ENCODE measurements around the gene NXPH4. TPM values are rescaled to one million over a fixed set of nuclear protein-coding genes. Genes with fewer than 3 reads are reported as not detected.

Gene NXPH4
- total RNA-seq, 1 experiment from 2014 or later, result 4.8 TPM

GRCh38 chr12:57230381-57231155, 14.0 kb downstream of the NXPH4 start:
- intact Hi-C loops (cut with micrococcal nuclease; ENCODE audit: unreplicated experiment), result no loop called here
- Histone ChIP-seq H3K4me3 (ENCODE audit: low read depth, low read length, poor library complexity, severe bottlenecking) (peak overlapping the region; percentile 91), H3K4me1 (ENCODE audit: insufficient read depth, low read length, poor library complexity, severe bottlenecking) (peaks cover 37% of the 10 kb centered on the region), H3K36me3 (ENCODE audit: insufficient read depth, low read length, poor library complexity, severe bottlenecking) (peaks cover 43% of the 10 kb centered on the region), H3K27me3 (replicated peaks; ENCODE audit: insufficient read depth, low read depth, low read length, poor library complexity) (no peaks in the 10 kb centered on the region), H3K9me3 (ENCODE audit: low read depth, low read length, poor library complexity, severe bottlenecking) (no peaks in the 10 kb centered on the region), H3K27ac (ENCODE audit: low read depth, low read length, poor library complexity, severe bottlenecking) (peak overlapping the region; percentile 94)
- DNase-seq (ENCODE audit: low spot score), result no peak
- TF ChIP-seq EZH2 (IDR thresholded peaks at IDR 0.05; ENCODE audit: borderline replicate concordance, low read depth, low read length, poor library complexity, severe bottlenecking), result no peak
- TF ChIP-seq, protein P1, sequence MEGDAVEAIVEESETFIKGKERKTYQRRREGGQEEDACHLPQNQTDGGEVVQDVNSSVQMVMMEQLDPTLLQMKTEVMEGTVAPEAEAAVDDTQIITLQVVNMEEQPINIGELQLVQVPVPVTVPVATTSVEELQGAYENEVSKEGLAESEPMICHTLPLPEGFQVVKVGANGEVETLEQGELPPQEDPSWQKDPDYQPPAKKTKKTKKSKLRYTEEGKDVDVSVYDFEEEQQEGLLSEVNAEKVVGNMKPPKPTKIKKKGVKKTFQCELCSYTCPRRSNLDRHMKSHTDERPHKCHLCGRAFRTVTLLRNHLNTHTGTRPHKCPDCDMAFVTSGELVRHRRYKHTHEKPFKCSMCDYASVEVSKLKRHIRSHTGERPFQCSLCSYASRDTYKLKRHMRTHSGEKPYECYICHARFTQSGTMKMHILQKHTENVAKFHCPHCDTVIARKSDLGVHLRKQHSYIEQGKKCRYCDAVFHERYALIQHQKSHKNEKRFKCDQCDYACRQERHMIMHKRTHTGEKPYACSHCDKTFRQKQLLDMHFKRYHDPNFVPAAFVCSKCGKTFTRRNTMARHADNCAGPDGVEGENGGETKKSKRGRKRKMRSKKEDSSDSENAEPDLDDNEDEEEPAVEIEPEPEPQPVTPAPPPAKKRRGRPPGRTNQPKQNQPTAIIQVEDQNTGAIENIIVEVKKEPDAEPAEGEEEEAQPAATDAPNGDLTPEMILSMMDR (conservative IDR thresholded peaks at IDR 0.05; ENCODE audit: low read depth, low read length), result no peak
- CTCF ChIA-PET, result interaction anchor here (0.6 to 2.0 kb wide), 2 partner anchors 9 kb away, joined by 3 to 27 read pairs; no protein-coding TSS in a partner anchor
- POLR2A ChIA-PET (ENCODE audit: low non-redundant PET), result interaction anchor here (0.6 to 1.2 kb wide), 2 partner anchors 12 to 926 kb away, joined by 4 to 7 read pairs; no protein-coding TSS in a partner anchor
- no TSS peak for BruUV-seq (replicated peaks)

GRCh38 chr12:57231276-57232021, 14.9 kb downstream of the NXPH4 start:
- no peak for DNase-seq (ENCODE audit: low spot score)
- intact Hi-C loops (cut with micrococcal nuclease; ENCODE audit: unreplicated experiment), result no loop called here
- peak overlapping the region; percentile 43 for H3K27ac ChIP-seq (ENCODE audit: low read depth, low read length, poor library complexity, severe bottlenecking)
- POLR2A ChIA-PET (ENCODE audit: low non-redundant PET), result no interaction called here
- peak overlapping the region; percentile 91 for H3K4me3 ChIP-seq (ENCODE audit: low read depth, low read length, poor library complexity, severe bottlenecking)
- no TSS peak for BruUV-seq (replicated peaks)
- TF ChIP-seq, protein P1 (conservative IDR thresholded peaks at IDR 0.05; ENCODE audit: low read depth, low read length), result no peak
- TF ChIP-seq EZH2 (IDR thresholded peaks at IDR 0.05; ENCODE audit: borderline replicate concordance, low read depth, low read length, poor library complexity, severe bottlenecking), result no peak
- H3K9me3 ChIP-seq (ENCODE audit: low read depth, low read length, poor library complexity, severe bottlenecking), result no peaks in the 10 kb centered on the region
- CTCF ChIA-PET, result interaction anchor here (0.6 kb wide), 1 partner anchor 8 kb away, joined by 3 read pairs; no protein-coding TSS in a partner anchor
- H3K36me3 ChIP-seq (ENCODE audit: insufficient read depth, low read length, poor library complexity, severe bottlenecking), result peaks cover 43% of the 10 kb centered on the region
- no peaks in the 10 kb centered on the region for H3K27me3 ChIP-seq (replicated peaks; ENCODE audit: insufficient read depth, low read depth, low read length, poor library complexity)
- peaks cover 35% of the 10 kb centered on the region for H3K4me1 ChIP-seq (ENCODE audit: insufficient read depth, low read length, poor library complexity, severe bottlenecking)

- H3K36me3 ChIP-seq (ENCODE audit: insufficient read depth, low read length, poor library complexity, severe bottlenecking), result peaks cover 43% of the 10 kb centered on the region
- no peaks in the 10 kb centered on the region for H3K27me3 ChIP-seq (replicated peaks; ENCODE audit: insufficient read depth, low read depth, low read length, poor library complexity)
- H3K4me3 ChIP-seq (ENCODE audit: low read depth, low read length, poor library complexity, severe bottlenecking), result no peak overlapping the region
- intact Hi-C loops (cut with micrococcal nuclease; ENCODE audit: unreplicated experiment), result no loop called here
- ChIA-PET CTCF (interaction anchor here (1.6 kb wide), 1 partner anchor 19 kb away, joined by 4 read pairs; no protein-coding TSS in a partner anchor), POLR2A (ENCODE audit: low non-redundant PET) (interaction anchor here (0.6 kb wide), 1 partner anchor 138 kb away, joined by 7 read pairs; no protein-coding TSS in a partner anchor)
- DNase-seq (ENCODE audit: low spot score), result no peak
- peaks cover 28% of the 10 kb centered on the region for H3K4me1 ChIP-seq (ENCODE audit: insufficient read depth, low read length, poor library complexity, severe bottlenecking)
- TF ChIP-seq, protein P1 (conservative IDR thresholded peaks at IDR 0.05; ENCODE audit: low read depth, low read length), result no peak
- no peak for TF ChIP-seq EZH2 (IDR thresholded peaks at IDR 0.05; ENCODE audit: borderline replicate concordance, low read depth, low read length, poor library complexity, severe bottlenecking)
- no TSS peak for BruUV-seq (replicated peaks)
- no peaks in the 10 kb centered on the region for H3K9me3 ChIP-seq (ENCODE audit: low read depth, low read length, poor library complexity, severe bottlenecking)
- no peak overlapping the region for H3K27ac ChIP-seq (ENCODE audit: low read depth, low read length, poor library complexity, severe bottlenecking)
These were observed 15.7 kb downstream of the NXPH4 start for GRCh38 chr12:57232156-57232756.

Measured in A673 (cell line).